ENCODE data around the gene BRD2. TPM values are rescaled to one million over a fixed set of nuclear protein-coding genes. Genes with fewer than 3 reads are reported as not detected.

Gene BRD2
- total RNA-seq, 4 donors from 2014 or later = 83.0 to 154 (median 96.1) TPM

- no peak for TF ChIP-seq CTCF (IDR thresholded peaks at IDR 0.05; ENCODE audit: low read depth)
Measured at GRCh38 chr6:32962213-32962826, 6.1 kb upstream of the BRD2 start.

- TF ChIP-seq CTCF (IDR thresholded peaks at IDR 0.05; ENCODE audit: low read depth) = no peak
Measured at GRCh38 chr6:32963866-32964265, 4.5 kb upstream of the BRD2 start.

GRCh38 chr6:32964776-32965175 is 3.6 kb upstream of the BRD2 start:
- no peak for TF ChIP-seq CTCF (IDR thresholded peaks at IDR 0.05; ENCODE audit: low read depth)

GRCh38 chr6:32967151-32968091 is 973 bp upstream of the BRD2 start:
- no peak for TF ChIP-seq CTCF (IDR thresholded peaks at IDR 0.05; ENCODE audit: low read depth)

GRCh38 chr6:32968867-32969684 is 682 bp downstream of the BRD2 start:
- TF ChIP-seq CTCF (IDR thresholded peaks at IDR 0.05; ENCODE audit: low read depth) = no peak

- no peak for TF ChIP-seq CTCF (IDR thresholded peaks at IDR 0.05; ENCODE audit: low read depth)
Measured at GRCh38 chr6:32969685-32970412, 1.5 kb downstream of the BRD2 start.
